OCI-LY7 (cell line): ENCODE data around the gene ARVCF.

Experiments used
- CTCF ChIP-seq: fragments of 200-600 bp; sonication (generic); conservative IDR thresholded peaks from 2 replicates; pipeline ENCODE4 v1.5.1; 2014; ENCODE audit warnings: mild to moderate bottlenecking, antibody characterized with exemption, low read length, moderate library complexity, mixed read lengths
- EZH2phosphoT487 ChIP-seq: fragments of 200-600 bp; sonication (generic); IDR thresholded peaks from 2 replicates; pipeline ENCODE4 v1.6.1; 2018; ENCODE audit warnings: low read depth, borderline replicate concordance, mild to moderate bottlenecking, mixed run types, antibody characterized with exemption, low read length, moderate library complexity, mixed read lengths

GRCh38 chr22:19989725-19990067, 26.9 kb downstream of the ARVCF start:
- no peak for TF ChIP-seq CTCF
- TF ChIP-seq EZH2phosphoT487 = no peak
